ENCODE measurements around the gene SLC22A8. TPM values are rescaled to one million over a fixed set of nuclear protein-coding genes. Genes with fewer than 3 reads are reported as not detected.
A peak's percentile ranks its signal among the peaks of the same experiment; 100 is the strongest.

Gene SLC22A8
- total and polyA plus RNA-seq, 2 donors (not counting 1 experiment from before 2014, with no cell fraction given): not detected

DNA sequence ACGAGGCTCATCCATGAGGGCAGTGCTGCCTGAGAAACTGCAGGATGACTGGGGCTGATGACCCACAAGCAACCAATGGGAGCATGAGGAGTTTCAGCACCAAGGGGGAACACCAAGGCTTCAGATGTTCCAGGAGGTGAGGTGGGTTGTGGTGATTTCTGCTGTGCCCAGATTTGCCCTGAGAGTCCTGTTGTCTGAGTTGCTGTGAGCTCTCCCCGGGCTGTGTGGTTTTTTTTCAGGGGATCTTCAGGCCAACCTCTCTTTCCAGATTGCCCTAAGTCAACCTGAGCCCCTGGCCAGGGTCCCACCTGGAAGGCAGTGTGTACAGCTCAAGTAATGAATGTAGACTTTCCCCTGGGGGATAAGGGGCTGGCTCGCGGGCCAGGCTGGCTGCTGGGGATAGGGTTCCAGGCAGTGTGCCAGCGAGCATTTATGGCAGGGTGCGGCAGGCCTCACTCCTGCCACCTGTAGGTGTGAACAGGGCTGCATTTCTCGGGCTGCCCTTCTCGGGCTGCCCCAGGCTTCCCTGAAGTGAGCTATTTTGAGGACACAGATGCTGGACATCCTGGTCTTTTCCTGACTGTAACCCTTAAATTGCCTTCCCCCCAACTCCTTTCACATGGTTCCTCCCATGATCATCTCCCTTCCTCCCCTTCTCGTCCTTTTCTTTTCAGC is 40.7 kb downstream of the SLC22A8 start:
- Histone ChIP-seq H3K9ac (ENCODE audit: insufficient read depth, low read length) (no peak overlapping the region), H2AFZ (ENCODE audit: low read length) (no peak overlapping the region), H3K4me3 (replicated peaks in 1 of 4; ENCODE audit: control extremely low read depth in 1 of 4, insufficient read depth in 1 of 4, low read depth in 3 of 4, low read length in 4 of 4) (no peak overlapping the region), H3K27me3 (ENCODE audit: control insufficient read depth, insufficient read depth, low read length) (no peaks in the 10 kb centered on the region), H3K27ac (ENCODE audit: insufficient read depth, low read length) (no peak overlapping the region), H3K4me1 (ENCODE audit: control insufficient read depth, extremely low read depth, insufficient read depth, low read length) (no peaks in the 10 kb centered on the region), H3K79me2 (ENCODE audit: control insufficient read depth, insufficient read depth, low read length) (no peaks in the 10 kb centered on the region), H3K4me2 (ENCODE audit: extremely low read depth, insufficient read depth, low read length) (no peak overlapping the region), H3K36me3 (ENCODE audit: control insufficient read depth, insufficient read depth, low read length) (no peaks in the 10 kb centered on the region), H4K20me1 (ENCODE audit: control insufficient read depth, extremely low read depth, insufficient read depth, low read length) (no peaks in the 10 kb centered on the region), H3K9me3 (ENCODE audit: control insufficient read depth, insufficient read depth, low read depth, low read length) (no peaks in the 10 kb centered on the region)
- DNase-seq (ENCODE audit: low read depth in 2 of 2): no peak
- TF ChIP-seq EZH2 (IDR thresholded peaks at IDR 0.05; ENCODE audit: low read length, missing control alignments): no peak
- TF ChIP-seq, protein P1, sequence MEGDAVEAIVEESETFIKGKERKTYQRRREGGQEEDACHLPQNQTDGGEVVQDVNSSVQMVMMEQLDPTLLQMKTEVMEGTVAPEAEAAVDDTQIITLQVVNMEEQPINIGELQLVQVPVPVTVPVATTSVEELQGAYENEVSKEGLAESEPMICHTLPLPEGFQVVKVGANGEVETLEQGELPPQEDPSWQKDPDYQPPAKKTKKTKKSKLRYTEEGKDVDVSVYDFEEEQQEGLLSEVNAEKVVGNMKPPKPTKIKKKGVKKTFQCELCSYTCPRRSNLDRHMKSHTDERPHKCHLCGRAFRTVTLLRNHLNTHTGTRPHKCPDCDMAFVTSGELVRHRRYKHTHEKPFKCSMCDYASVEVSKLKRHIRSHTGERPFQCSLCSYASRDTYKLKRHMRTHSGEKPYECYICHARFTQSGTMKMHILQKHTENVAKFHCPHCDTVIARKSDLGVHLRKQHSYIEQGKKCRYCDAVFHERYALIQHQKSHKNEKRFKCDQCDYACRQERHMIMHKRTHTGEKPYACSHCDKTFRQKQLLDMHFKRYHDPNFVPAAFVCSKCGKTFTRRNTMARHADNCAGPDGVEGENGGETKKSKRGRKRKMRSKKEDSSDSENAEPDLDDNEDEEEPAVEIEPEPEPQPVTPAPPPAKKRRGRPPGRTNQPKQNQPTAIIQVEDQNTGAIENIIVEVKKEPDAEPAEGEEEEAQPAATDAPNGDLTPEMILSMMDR (conservative IDR thresholded peaks at IDR 0.05 in 1 of 2, IDR thresholded peaks at IDR 0.05 in 1 of 2; ENCODE audit: low read depth in 1 of 2, low read length in 2 of 2): peak in 1 of 2 donors; percentile 20

DNA sequence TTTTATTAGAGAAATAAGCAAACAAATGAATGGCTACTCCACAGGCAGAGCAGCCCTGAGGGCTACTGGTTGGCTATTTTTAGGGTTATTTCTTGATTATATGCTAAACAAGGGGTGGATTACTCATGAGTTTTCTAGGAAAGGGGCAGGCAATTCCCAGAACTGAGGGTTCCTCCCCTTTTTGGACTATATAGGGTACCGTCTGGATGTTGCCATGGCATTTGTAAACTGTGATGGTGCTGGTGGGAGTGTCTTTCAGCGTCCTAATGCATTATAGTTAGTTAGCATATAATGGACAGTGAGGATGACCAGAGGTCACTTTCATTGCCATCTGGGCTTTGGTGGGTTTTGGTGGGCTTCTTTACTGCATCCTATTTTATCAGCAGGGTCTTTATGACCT is 50.1 kb downstream of the SLC22A8 start:
- Histone ChIP-seq H3K4me1 (ENCODE audit: control insufficient read depth, extremely low read depth, insufficient read depth, low read length) (no peaks in the 10 kb centered on the region), H3K9ac (ENCODE audit: insufficient read depth, low read length) (no peak overlapping the region), H3K9me3 (ENCODE audit: control insufficient read depth, insufficient read depth, low read depth, low read length) (no peaks in the 10 kb centered on the region), H3K79me2 (ENCODE audit: control insufficient read depth, insufficient read depth, low read length) (no peaks in the 10 kb centered on the region), H2AFZ (ENCODE audit: low read length) (no peak overlapping the region), H3K4me2 (ENCODE audit: extremely low read depth, insufficient read depth, low read length) (no peak overlapping the region), H3K27ac (ENCODE audit: insufficient read depth, low read length) (no peak overlapping the region), H3K27me3 (ENCODE audit: control insufficient read depth, insufficient read depth, low read length) (no peaks in the 10 kb centered on the region), H3K4me3 (replicated peaks in 1 of 4; ENCODE audit: control extremely low read depth in 1 of 4, insufficient read depth in 1 of 4, low read depth in 3 of 4, low read length in 4 of 4) (no peak overlapping the region), H4K20me1 (ENCODE audit: control insufficient read depth, extremely low read depth, insufficient read depth, low read length) (no peaks in the 10 kb centered on the region), H3K36me3 (ENCODE audit: control insufficient read depth, insufficient read depth, low read length) (no peaks in the 10 kb centered on the region)
- DNase-seq (ENCODE audit: low read depth in 2 of 2): no peak
- TF ChIP-seq EZH2 (IDR thresholded peaks at IDR 0.05; ENCODE audit: low read length, missing control alignments): no peak
- TF ChIP-seq, protein P1 (conservative IDR thresholded peaks at IDR 0.05 in 1 of 2, IDR thresholded peaks at IDR 0.05 in 1 of 2; ENCODE audit: low read depth in 1 of 2, low read length in 2 of 2): no peak

DNA sequence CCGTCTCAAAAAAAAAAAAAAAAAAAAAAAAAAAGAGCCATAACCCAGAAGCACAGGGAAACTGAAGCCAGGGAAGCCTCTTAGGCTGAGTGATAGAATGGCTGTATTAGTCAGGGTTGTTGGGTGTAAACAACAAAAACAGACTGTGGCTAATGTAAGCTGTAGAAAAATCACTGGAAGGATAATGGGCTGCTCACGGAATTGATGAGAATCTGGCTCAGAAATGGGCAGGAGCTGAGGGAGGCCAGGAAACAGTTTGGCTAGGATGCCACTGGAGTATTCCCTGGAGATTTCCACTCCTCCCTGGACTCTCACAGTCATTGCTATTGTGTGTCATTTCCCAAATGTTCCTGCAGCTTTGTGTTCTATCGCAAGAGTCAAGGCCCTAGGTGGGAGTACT is 53.2 kb downstream of the SLC22A8 start:
- Histone ChIP-seq H3K4me2 (ENCODE audit: extremely low read depth, insufficient read depth, low read length) (no peak overlapping the region), H3K79me2 (ENCODE audit: control insufficient read depth, insufficient read depth, low read length) (no peaks in the 10 kb centered on the region), H3K4me1 (ENCODE audit: control insufficient read depth, extremely low read depth, insufficient read depth, low read length) (no peaks in the 10 kb centered on the region), H3K27me3 (ENCODE audit: control insufficient read depth, insufficient read depth, low read length) (no peaks in the 10 kb centered on the region), H3K9ac (ENCODE audit: insufficient read depth, low read length) (no peak overlapping the region), H3K36me3 (ENCODE audit: control insufficient read depth, insufficient read depth, low read length) (no peaks in the 10 kb centered on the region), H3K9me3 (ENCODE audit: control insufficient read depth, insufficient read depth, low read depth, low read length) (no peaks in the 10 kb centered on the region), H2AFZ (ENCODE audit: low read length) (no peak overlapping the region), H3K4me3 (replicated peaks in 1 of 4; ENCODE audit: control extremely low read depth in 1 of 4, insufficient read depth in 1 of 4, low read depth in 3 of 4, low read length in 4 of 4) (no peak overlapping the region), H3K27ac (ENCODE audit: insufficient read depth, low read length) (no peak overlapping the region), H4K20me1 (ENCODE audit: control insufficient read depth, extremely low read depth, insufficient read depth, low read length) (no peaks in the 10 kb centered on the region)
- no peak for TF ChIP-seq EZH2 (IDR thresholded peaks at IDR 0.05; ENCODE audit: low read length, missing control alignments)
- TF ChIP-seq, protein P1 (conservative IDR thresholded peaks at IDR 0.05 in 1 of 2, IDR thresholded peaks at IDR 0.05 in 1 of 2; ENCODE audit: low read depth in 1 of 2, low read length in 2 of 2): no peak
- DNase-seq (ENCODE audit: low read depth in 2 of 2): no peak
